Peyer's patch (tissue), 4 donors: ENCODE measurements around the gene TTC9.

ENCODE experiments used
- POLR2A ChIP-seq, 2 donors: fragments of 450-650 bp; IDR thresholded peaks; one replicate each; pipeline ENCODE4 v1.5.1; 2017; ENCODE audit warnings: antibody characterized with exemption in 2 of 2, mild to moderate bottlenecking in 2 of 2, moderate library complexity in 2 of 2
- TF ChIP-seq, protein P1 (sequence below), 6 experiments: fragments of 450-650 bp in 4 of 6; fragments of 200-600 bp in 2 of 6; sonication (generic) in 1 of 6; IDR thresholded peaks; one replicate each; pipeline ENCODE4 v1.5.1; 2017 to 2019; ENCODE audit warnings: antibody characterized with exemption in 6 of 6, mild to moderate bottlenecking in 3 of 6, moderate library complexity in 1 of 6

DNA sequence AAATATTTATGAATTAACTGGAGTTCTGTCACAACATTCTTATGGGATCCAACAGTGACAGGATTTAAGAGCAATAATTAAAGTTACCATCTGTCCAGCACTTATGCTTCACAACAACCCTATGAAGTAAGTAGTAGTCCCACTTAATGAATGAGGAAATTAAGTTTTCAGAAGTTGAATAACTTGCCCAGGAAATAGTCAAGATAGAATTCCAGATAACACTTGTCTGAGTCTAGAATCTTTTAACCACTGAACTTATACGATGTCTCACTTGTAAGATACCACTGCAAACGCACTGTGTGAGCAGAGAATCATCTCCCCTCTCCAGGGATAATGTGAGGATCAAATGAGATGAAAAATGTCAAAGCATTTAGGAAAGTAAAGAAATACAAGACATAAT lies 3.3 kb upstream of the TTC9 start:
- TF ChIP-seq, protein P1, sequence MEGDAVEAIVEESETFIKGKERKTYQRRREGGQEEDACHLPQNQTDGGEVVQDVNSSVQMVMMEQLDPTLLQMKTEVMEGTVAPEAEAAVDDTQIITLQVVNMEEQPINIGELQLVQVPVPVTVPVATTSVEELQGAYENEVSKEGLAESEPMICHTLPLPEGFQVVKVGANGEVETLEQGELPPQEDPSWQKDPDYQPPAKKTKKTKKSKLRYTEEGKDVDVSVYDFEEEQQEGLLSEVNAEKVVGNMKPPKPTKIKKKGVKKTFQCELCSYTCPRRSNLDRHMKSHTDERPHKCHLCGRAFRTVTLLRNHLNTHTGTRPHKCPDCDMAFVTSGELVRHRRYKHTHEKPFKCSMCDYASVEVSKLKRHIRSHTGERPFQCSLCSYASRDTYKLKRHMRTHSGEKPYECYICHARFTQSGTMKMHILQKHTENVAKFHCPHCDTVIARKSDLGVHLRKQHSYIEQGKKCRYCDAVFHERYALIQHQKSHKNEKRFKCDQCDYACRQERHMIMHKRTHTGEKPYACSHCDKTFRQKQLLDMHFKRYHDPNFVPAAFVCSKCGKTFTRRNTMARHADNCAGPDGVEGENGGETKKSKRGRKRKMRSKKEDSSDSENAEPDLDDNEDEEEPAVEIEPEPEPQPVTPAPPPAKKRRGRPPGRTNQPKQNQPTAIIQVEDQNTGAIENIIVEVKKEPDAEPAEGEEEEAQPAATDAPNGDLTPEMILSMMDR (IDR thresholded peaks at IDR 0.05) = no peak
- no peak for TF ChIP-seq POLR2A (IDR thresholded peaks at IDR 0.05)
